ENCODE data around the gene BHLHE41.

Gene BHLHE41

DNA sequence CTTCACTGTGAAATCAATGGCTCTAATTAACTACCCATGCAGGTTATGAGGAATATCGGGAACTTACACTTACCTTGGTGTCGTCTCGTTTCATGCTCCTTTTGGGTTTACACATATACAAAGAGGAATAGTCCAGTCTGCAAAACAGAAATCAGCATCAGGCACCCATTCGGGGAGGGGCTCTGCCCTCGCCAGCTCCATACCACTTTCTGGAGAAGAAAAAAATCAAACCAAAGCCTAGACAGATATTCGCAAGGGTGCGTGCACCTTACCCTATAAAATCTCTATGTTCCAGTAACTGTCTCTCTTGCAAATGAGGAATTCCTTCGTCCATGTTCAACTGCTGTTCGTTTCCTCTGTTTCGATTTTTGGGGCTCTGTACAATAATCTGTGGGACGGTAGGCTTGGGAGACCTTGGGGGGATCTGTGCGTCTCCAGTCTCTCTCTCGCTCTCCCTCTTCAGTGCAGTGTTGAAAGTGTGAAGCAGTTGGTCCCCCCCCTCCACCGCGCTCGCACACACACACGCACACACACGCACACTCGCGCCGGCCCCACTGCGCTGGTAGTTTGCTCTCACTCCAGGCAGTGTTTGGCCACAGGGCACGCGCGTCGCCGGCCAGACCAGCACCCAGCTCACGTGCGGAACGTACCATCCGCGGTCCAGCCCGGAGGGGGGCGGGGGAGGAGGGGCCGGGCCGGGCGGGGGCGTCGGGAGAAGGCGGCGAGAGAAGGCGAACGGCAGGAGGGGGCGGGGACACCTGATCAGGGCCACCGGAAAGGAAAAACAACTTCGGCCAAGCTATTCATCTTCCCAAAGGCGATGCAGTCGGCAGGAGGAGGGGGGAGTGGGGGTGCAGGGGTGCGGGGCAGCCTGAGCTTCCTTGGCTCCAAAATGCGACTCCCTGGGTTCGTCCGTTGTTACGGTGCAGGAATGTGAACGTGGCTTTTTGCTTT lies at the start of gene BHLHE41:
TSS of gene BHLHE41 (minus strand) at position 592 of the 954 bp plus-strand sequence. CDS start at position 334, 258 bp downstream.
- DNase-seq (ENCODE audit: low spot score) = peak; percentile 67

DNA sequence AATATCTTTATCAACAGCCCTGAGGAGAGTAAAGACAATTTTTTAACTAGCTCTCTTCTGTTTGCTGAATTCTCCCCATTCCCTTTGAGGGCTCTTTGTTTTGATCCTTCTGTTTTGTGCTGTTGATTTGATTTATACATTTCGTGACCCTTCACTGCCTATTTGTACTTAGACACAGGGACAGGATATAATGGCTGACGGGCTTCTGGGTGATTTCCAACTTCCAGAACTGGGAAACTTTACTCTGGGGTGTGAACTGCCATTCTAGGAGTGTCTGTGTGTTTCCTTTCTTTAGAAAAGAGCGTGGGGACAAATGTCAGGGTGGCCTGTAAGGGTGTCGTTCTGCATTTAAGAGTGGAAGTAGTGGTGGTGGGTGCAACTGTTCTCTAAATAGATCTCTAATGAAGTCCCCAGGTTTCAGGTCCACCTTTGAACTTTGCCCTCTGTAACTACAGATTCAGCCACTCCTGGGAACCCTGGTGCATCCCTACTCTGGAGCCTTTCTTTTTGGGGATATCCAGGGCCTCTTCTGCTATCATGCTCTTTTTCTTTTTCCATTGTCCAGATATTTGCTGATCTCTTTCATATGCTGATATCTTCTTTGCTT lies 48.2 kb upstream of the BHLHE41 start:
- DNase-seq (ENCODE audit: low spot score) = no peak

DNA sequence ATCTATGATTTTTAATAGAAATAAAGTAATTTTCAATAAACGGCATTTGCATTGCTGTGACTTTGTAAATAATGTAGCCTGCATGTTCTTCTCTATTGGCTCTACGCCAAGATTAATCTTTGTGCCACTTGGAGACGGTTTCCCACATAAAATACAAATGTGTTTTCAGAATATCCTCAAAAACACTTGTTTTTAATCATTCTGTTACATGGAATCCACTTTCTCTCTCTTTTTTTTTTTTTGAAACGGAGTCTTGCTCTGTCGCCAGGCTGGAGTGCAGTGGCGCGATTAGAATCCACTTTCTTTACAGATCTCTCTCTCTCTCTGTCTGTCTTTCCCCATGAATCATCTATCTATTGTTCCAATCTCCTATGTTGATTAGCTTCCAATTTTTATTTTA lies 47.7 kb upstream of the BHLHE41 start:
- DNase-seq (ENCODE audit: low spot score) = no peak

DNA sequence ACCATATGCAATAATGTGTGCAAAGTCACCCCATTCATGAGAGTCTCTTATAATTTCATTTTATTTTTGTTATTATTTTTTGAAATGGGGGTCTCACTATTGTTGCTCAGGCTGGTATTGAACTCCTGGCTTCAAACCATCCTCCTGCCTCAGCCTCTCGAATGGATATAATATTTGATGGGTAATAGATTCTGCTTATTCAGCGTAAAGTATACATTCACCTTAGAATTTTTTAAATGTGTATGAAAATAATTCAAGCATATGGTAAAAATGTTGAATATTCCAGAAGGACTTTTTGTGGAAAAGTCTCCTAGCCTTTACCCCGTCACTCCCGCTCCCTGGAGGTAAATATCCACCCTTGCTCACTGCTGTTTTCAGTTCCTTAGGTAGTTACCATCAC lies 47.2 kb upstream of the BHLHE41 start:
- DNase-seq (ENCODE audit: low spot score) = no peak

DNA sequence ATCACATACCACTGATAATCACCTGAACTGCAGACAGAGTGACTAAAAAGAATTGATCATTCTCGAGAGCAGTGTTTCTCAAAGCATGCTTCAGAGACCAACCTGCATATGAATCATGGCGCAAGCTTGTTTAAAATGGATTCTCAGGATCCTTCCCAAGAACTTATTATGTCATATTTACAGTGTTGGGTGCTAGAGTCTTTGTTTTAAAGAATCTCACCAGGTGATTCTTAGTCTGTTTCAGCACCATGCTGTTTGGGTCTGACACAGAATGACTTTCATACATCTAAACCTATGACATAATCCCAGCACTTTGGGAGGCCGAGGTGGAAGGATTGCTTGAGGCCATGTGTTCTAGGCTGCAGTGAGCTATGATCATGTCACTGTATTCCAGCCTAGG lies 39.3 kb upstream of the BHLHE41 start:
- DNase-seq (ENCODE audit: low spot score) = no peak

DNA sequence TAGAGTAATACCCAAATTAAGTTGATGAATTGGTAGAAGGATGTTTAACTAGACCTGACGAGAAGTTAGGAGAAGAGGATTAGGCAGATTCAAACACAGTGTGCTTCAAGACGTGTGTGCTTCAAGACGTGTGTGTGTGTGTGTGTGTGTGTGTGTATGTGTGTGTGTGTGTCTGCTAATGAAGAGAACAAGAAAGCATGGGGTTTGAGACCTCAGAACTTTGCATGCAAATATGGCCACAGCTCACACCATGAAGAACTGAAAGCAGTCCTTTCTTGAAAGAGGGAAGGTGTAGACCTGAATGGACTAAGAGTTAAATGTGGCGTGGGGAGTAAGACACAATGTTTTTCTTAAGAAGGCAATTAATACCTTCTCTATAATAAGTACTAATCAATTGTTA lies 38.1 kb upstream of the BHLHE41 start:
- DNase-seq (ENCODE audit: low spot score) = no peak

DNA sequence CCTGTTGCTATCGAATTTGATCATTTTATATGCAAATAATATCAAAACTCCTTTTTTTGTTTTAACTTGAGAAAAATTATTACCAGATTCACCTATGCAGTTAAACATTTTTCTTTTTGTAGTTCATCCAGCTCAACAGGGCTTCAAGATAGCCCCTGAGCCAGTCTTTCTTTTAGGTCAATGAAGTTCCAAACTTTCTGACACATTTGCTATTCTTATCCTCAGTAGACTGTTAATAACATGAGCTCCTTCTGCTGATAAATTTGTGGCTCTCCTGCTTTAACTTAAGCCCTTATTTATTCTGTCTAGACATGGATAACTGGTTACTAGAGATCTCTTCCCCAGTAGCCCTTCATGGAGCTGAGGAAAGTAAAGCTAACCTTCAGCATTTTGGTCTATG lies 37.3 kb upstream of the BHLHE41 start:
- DNase-seq (ENCODE audit: low spot score) = no peak

DNA sequence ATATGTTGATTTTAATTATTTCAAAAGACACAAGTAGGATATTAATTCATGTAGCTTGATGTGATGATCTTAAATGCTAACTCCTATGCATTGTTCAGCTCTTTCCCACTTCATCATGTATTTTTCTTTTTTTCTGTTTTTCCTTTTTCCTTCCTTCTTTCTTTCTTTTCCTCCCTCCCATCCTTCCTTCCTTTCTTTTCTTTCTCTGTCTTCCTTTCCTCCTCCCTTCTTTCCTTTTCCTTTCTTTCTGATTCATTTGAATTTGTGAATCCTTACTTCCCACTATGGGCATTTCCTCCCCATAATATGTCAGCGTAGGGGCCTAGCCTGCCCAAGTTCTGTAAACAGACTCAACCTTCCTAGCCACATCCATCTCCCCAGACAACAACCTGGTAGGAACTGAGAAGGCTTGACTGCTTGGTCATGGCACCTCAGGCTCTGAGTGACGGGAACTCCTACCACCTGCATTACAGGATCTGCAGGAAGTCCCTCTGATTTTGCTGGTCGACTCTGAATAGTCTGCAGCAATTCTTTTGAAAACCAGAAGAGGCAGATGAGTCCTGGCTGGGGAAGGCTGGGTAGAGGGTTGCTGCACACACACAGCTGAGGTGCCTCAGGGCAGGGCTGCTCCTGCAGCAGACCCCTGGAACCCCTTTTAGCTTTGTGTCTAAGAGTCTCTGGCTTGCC lies 33.4 kb upstream of the BHLHE41 start:
- no peak for DNase-seq (ENCODE audit: low spot score)

DNA sequence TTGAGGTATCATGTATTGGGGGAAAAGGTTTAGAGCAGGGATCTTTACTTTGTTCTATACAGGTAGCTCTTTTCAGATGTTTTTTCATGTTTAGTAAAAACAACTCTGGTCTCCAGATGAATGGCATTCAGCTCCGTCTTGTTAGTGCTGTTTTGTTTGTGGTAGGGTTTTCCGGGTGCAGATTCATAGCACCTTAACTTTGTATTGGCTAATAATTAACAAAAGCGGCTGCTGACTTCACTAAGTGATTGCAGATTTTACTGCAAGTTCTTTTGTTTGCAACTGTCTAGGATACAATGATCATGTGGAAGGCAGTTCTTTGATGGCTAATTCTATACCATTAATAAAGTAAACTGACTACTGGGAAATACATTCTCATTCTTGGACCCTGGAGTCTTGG lies 32.2 kb upstream of the BHLHE41 start:
- DNase-seq (ENCODE audit: low spot score) = no peak

DNA sequence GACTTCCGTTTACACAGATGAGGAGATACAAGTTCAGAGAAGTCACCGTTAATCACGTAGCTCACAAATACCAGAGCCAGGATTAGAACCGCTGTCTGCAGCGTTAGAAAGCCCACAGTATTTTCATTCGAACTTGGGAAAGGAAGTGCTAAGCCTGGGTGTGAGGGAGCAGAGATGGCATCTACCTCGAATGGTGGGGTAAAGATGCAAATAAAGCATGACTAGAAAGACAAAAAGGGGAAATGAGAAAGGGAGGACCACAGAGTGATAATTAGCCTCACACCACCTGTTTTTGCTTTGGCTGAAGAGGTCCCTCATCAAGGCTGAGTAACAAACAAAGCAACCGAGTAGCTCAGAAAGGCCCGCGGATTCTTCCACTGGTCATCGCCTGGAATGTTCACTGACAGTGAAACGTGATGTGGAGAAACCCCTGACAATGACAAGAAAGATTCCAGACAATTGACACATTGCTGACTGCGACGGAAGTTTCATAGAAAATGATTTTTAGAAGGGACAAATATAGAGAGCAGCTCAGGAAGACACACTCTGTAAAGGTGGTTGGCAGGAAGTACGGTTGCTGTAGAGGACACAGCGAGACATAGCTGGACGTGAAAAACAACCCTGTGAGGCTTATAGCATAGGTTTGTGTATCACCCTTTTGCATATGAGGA lies 31.5 kb upstream of the BHLHE41 start:
- no peak for DNase-seq (ENCODE audit: low spot score)

DNA sequence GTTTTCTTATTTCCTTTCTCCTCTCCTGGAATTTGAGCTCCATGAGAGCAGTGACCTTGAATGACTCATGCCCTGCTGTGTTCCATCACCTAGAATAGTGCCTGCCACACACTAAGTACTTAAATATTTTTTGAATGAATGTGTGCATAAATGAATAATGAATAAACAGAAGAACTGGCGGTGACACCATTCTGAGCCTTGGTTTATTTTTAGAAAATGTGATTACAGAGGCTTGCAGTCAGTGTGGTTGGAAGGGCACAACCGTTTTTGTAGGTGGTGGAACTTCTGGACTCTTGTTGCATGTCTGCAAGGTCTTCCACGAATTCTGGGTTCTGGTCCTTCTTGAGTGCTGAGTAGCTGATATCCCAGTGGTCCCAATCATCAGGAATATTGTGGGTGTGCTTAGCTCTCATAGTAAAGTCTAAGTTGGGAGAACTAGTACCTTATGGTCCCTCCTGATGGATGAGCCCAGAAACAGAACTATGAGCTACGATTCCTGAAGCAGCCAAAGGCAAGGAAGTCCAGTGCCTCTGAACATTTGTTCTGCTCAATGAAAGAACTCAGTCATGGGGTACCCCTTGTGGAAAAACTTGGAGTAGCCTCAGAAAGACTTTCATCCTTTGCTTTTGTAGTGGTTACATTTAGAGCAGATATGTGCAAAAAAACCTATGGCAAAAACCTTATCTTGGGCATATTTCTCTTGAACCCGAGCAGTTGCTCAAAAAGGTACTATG lies 28.8 kb upstream of the BHLHE41 start:
- DNase-seq (ENCODE audit: low spot score) = peak; percentile 81

DNA sequence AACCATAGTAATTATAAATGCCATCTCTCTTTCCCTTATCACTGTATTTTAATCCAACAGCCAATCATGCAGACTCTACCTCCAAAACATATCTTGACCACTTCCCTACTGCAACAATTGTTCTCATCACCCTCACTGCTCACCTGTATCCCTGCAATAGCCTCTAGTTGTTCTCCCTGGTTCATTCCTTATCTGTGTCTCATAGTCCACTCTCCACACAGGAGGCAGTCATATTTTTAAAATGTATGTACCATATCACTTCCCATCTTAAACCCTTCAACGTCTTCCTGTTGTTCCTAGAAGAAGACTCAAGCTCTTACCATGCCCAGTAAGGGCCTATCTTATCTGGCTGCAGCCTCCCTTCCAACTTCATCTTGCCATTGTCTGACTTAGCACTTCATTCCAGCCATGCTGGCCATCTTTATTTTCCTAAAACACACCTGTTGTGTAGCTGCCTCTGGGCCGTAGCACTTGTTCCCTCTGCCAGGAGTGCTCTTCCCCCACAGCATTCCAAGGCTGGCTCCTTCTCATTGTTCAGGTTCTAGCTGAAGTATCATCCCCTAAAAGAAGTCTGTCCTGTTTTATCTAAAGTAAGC lies 27.8 kb upstream of the BHLHE41 start:
- DNase-seq (ENCODE audit: low spot score) = no peak

DNA sequence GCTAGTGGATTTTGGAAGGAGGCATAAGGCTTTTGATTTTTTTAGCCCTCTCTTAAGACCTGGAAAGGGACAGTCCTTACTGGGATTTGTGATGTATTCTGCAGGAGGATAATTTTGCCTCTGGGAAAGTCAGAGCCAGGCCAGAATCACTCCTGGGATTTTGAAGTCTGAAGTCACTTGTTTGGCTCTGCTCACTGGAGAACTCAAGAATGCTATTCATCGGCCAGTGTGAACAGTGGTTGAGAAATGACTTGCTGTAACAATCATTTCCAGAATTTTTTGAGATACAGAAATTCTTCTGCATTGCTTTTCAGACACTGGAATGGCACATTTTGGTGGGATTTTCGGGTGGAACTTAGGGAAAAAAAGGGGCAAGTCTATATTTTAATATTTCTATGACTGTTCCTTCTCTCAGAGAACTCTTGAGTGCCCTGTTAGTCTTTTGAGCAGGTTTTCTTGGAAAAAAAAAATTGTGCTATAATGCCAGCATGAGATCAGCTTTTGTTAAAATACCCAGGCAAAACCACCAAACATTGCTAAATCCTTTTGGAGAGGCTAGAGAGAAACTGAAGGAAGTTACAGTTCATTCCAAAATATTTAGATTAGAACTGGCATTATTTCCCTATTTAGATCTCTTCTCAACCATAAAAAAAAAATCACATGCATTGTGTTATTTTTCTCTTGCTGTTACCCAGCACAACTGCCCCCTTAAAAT lies 26.1 kb upstream of the BHLHE41 start:
- peak; percentile 79 for DNase-seq (ENCODE audit: low spot score)

DNA sequence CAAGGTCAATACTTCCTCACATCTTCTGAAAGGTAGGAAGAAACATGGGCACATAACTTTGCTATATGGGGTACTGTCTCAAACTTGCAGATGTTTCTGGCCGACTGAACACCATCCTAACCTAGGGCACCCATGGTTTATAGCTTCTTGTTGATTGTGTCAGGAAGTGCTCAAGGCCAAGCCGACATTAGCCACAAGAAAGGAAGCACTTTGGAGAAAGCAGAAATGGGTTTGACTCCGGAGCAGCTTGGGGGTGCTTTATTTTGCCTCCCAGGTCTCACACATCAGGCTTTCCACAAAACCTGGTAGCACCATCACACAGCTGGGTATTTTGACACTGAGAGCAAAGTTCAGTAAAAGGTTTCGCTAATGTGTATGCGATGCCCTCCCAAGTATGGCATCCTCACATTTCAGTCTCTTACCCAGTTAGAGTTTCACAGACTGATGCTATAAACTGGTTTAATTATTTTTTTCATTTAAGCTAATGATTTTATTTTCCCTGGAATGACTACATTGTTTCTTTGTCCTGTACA lies 25.2 kb upstream of the BHLHE41 start:
- DNase-seq (ENCODE audit: low spot score) = no peak

DNA sequence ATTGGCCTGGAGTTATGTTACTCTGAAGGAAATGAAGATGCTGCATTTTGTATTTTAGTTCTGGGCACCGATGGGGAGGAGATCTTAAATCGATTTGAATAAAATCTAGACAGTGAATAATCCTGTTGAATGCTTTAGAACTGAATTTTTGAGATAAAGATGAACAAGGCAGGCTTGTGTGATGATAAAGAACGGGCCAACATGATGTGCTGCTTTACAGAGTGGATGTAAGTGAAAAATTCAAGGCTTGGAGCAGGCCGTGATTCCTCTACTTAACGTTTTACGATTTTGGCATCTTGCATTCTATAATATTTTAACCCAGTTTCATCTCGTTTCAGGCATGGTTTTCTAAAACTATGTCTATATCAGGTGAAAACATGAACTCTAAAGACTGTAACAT lies 23.5 kb upstream of the BHLHE41 start:
- DNase-seq (ENCODE audit: low spot score) = no peak

DNA sequence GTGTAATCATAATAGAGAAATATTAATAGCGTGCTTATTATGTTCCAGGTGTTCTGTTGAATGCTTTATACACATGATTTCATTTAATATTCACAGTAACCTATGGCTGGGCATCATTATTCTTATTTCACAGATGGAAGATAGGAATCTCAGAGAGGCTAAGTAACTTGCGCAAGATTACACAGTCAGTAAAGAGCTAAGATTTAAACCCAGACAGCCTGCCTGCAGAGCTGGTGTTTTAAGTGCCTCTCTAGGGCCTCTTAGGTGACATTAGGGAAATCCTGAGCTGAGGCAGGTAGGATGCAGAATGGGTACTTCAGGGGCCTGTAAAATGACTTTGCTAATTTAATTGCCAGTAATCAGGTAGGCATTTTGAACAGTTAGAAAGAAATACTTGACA lies 18.5 kb upstream of the BHLHE41 start:
- DNase-seq (ENCODE audit: low spot score) = no peak

DNA sequence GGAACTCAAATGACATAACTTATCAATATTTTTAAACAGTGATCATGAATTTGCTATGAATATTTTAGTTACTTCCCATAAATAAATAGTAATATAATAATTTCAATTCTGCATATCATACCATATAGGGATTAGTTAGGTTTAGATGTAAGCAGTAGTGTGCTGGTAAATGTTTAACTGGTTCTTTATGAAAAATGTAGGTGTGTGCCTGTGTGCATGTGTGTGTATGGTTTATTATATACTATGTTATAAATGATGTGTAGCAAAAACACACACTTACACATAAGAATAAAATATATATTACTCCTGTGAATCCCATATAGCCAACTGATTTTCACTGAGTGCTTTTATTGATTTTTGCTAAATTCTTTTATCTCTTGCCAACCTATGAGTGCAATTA lies 14.0 kb upstream of the BHLHE41 start:
- no peak for DNase-seq (ENCODE audit: low spot score)

DNA sequence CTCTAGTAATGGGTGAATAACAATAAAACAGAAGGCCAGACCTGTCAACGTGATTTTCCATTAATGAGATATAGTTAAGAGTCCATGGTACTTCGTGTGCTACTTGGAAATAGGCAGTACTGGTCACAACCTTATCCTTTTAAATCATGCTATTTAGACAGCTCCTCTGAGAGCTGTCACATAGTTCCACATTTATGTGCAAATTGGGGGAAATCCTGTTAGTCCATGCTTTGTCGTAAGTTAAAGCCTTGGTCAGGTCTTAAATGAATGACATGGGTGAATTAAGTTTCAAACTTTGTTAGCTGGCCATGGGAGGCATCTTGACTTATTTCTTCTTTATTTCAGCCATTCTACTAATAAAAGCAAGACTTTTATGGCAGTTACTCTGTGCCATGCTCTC lies 11.9 kb upstream of the BHLHE41 start:
- DNase-seq (ENCODE audit: low spot score) = no peak

DNA sequence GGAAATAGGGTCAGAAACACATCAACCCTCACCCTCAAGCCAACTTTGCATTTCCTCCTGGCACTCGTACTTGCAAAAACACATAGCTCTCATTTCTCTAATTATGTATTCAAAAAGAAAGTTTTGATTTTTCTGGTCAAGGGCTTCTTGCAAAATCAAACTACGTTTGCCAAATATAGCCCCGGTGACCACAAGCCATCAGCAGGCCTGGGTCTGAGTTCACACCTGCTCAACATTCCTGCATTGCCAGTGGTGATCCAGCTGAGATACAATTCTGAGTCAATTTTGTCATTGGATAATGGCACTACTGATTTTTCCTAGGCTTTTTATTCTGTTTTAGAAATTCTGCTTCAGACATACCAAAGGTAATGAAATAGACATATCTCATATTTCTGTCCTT lies 10.7 kb upstream of the BHLHE41 start:
- DNase-seq (ENCODE audit: low spot score) = no peak

DNA sequence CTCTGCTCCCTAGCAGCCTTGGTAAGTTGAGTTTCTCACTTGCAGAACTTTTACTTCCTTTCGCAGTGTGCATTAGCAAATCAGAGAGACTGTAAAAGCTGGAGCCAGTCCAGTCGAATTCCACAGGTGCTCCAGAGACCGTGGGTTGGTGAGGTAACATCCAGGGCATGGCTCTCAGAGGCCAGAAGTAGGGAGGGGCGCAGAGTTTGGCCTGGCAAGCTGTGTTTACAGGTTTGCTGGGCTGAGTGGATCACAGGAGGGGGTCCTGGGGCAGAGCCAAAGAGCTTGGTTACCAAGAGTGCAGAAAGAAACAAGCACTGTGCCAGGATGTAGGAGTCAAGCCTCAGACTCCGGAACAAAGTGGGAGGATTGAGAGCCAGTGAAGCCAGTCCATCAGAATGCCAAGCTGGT lies 10.2 kb upstream of the BHLHE41 start:
- no peak for DNase-seq (ENCODE audit: low spot score)

All from AG20443 (cell line).